ENCODE results near the gene LTBP1. TPM values are rescaled to one million over a fixed set of nuclear protein-coding genes. Genes with fewer than 3 reads are reported as not detected.

Gene LTBP1
- total RNA-seq, 2 donors from 2014 or later: 0.39 to 0.41 TPM

DNA sequence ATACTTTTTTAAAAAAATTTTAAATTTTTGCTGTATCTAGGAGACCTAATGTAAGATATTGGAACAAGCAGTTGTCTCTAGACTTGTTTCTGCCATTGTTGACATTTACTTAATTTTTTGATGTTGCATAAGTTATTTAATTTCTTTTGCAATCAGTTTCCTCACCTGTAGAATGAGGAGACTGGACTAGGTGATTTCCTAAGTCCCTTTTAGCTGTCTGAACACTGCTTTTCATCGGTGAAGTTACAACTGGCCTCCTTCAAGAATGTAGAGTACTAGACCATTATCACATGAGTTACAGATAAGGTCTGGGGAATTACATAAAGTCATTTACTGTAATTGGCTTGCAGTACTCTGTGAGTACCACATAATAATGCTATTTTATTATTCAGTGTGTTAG lies 147.6 kb downstream of the LTBP1 start:
- H3K27ac Mint-ChIP-seq: no peak overlapping the region
- H3K36me3 Mint-ChIP-seq: no peaks in the 10 kb centered on the region
- H3K9me3 Mint-ChIP-seq: peaks cover 0 to 3% of the 10 kb centered on the region in 2 donors
- DNase-seq (ENCODE audit: low spot score in 2 of 2) (no peak), ATAC-seq (no peak)

DNA sequence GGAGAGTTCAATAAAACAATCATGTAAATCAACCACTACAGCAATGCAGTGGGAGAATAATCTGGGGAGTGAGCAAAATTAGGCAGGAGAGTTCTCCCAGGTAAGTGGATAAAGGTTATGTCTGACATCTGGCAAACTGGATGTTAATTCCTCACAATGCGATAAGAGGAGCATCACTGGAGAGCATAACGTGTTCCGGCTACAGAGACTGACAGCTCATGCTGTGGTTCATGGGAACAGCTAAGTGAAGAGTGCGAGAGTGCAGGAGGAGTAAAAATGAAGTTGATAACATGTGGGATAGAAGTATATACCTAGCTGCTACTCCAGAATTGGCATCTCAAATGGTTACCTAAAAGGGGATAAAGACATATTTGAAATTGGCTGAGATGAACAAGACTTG lies 153.2 kb downstream of the LTBP1 start:
- H3K36me3 Mint-ChIP-seq: no peaks in the 10 kb centered on the region
- H3K27ac Mint-ChIP-seq: no peak overlapping the region
- no peak for DNase-seq (ENCODE audit: low spot score in 2 of 2)
- no peak for ATAC-seq
- H3K9me3 Mint-ChIP-seq: peaks cover 0 to 3% of the 10 kb centered on the region in 2 donors

DNA sequence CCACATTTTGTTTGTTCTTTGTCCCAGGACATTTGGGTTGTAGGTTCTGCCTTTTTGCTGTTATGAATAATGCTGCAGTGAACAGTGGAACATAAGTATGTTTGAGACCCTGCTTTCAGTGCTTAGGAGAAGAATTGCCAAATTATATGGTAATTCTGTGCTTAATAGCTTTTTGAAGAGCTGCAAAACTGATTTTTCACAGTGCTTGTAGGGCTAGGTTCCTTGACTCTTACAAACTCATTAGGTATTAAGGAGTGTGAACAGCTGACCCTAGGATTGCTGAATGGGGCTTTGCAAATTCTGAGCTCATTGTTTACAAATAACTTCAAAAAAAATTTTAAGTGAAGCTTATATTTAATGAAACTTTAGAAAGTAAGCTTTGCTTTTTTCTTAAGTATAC lies 154.2 kb downstream of the LTBP1 start:
- no peak for ATAC-seq
- Mint-ChIP-seq H3K27ac (no peak overlapping the region), H3K9me3 (peaks cover 0 to under 1% of the 10 kb centered on the region in 2 donors)

DNA sequence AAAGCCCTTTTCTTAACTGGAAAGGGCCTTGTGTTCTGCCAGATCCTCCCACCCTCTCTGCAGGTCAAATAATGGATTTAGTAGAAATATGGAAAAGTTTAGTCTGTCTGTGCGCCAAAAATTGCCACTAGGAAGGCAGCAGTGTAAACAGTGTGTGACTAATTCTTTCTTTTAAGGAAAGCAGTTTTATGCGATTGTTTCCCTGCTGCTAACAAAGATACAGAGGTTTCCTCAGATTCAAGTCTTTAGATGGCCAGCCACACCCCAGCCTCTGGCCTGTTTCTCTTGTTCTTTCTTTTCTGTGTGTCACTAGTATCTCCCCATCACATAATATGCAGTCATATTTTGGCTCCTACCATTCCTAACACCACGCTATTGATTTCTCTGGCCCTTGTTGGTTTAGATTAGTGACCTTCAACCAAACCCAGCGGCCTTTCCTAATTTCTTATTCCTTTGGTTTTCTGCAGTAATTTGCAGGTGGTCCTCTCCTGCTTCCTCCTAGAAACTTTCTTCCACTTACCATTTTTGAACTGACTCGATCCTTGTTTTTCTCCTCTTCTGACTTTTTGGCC lies 157.4 kb downstream of the LTBP1 start:
- Mint-ChIP-seq H3K27ac (no peak overlapping the region), H3K9me3 (no peaks in the 10 kb centered on the region), H3K36me3 (no peaks in the 10 kb centered on the region)
- ATAC-seq (no peak), DNase-seq (ENCODE audit: low spot score in 2 of 2) (no peak)

More for the DNA sequence above, 154.2 kb downstream of the LTBP1 start:
- DNase-seq (ENCODE audit: low spot score in 2 of 2): no peak
- no peaks in the 10 kb centered on the region for H3K36me3 Mint-ChIP-seq

DNA sequence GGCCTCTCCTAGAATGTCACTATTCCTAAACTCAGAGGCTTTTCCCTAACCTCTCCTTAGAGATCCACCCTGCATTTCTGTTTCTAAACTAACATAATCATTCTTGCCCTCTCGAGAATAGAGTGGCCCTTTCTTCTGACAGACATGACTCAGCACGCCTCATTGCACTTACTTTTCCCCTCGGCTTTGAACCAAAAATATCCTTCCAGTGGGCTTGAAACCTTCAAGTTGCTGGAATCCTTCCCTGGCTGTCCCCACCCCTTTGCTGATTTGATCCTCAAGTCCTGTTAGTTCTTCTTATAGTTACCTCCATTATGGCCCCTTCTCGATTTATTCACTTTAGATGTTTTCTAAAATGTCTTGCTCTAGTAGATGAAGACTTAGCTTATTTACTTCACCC lies 158.0 kb downstream of the LTBP1 start:
- ATAC-seq (no peak), DNase-seq (ENCODE audit: low spot score in 2 of 2) (no peak)
- Mint-ChIP-seq H3K27ac (no peak overlapping the region), H3K9me3 (no peaks in the 10 kb centered on the region), H3K36me3 (no peaks in the 10 kb centered on the region)

DNA sequence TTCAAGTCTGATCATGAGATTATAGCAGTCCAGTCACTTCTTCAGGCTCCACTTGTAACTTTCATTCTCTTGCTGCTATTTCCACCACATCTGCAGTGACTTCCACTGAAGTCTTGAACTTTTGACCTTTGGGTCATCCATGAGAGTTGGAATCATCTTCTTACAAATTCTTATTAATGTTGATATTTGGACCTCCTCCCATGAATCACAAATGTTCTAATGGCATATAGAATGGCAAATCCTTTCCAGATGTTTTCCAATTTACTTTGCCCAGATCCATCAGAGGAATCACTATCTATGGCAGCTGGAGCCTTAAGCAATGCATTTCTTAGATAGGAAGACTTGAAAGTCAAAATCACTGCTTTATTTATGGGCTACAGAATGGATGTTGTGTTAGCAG lies 159.4 kb downstream of the LTBP1 start:
- no peak overlapping the region for H3K27ac Mint-ChIP-seq
- H3K36me3 Mint-ChIP-seq: no peaks in the 10 kb centered on the region
- DNase-seq (ENCODE audit: low spot score in 2 of 2): no peak
- H3K9me3 Mint-ChIP-seq: no peaks in the 10 kb centered on the region
- ATAC-seq: no peak

DNA sequence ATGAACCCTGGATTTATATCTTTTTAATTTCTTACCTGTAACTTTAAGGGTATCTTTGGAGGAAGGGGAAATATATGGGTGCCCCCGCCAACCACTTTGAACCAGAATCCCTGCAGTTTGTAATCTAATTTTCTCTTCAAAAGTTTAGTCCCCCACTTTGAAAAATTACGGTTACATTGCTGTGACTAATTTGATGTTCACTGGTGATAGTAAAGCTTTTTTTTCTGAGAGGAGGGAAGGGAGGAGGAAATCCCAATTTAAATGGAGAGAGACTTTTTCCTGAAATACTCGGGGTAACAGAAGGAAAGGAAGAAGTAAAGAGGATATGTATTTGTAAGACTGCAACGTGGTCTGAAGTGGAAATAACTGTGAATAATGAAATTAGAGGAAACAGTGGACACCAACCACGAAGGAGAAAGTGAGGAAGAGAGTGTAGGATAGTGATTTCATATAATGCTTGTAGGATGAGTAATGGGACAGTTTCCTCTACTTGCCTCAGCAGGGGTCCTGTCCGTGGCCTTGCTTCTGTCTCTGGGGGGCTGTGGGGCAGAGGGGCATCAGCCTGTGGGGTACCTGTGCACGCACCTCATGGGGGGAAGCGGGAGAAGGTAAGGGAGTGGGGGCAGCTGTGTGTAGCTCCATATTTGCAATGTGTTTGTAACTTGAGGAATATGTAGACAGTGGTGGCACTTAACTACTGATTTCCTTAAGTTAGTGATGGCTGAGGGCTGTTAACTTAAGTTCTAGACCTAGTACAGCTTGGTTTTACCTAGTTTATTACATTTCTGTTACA lies 161.1 kb downstream of the LTBP1 start:
- ATAC-seq: no peak
- Mint-ChIP-seq H3K27ac (no peak overlapping the region), H3K9me3 (no peaks in the 10 kb centered on the region), H3K36me3 (no peaks in the 10 kb centered on the region)
- DNase-seq (ENCODE audit: low spot score in 2 of 2): no peak

DNA sequence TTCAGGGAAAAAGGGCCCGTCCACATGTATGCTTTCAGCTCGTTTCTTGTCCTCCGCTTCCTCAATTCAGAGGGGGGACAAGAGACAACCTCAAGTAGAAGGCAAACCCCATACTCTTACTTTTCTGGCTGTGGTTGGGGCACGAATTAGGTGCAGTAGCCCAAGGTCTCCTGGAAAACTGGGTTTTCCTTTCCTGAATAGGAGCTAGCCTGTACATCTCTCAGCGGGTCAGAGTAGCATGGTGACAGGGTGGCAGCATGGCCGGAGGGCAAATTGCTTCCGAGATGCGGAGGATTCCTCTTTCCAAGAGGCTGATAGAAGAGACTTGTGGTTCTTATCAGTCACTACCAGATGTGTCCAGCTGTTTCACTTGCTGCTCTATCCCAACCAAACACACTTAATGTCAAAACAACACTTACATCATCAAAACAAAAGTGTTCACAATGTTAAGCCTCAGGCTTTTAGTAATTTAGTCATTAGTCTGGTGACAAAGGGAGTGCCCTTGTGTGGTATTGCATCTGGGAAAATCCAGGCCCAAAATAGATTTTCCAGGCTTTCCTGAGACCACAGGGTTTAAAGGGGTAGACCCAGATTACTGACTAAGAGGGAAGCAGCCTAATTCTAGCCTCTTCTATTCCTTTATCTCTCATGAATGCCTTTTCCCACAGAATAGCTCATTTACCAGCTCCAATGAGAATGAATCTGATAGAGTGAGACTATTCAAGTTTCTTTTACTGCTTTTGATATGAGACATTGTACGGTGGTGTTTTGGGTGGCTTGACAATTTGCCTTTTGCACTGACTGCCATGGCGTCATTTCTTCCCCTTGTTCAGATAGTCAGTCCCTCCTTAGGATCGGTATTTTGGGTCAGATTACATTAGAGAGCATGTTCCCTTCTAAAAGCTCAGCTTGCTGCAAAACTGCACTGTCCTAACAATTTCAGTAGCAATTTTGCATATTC lies 162.0 kb downstream of the LTBP1 start:
- Mint-ChIP-seq H3K9me3 (no peaks in the 10 kb centered on the region), H3K27ac (no peak overlapping the region), H3K36me3 (no peaks in the 10 kb centered on the region)
- no peak for ATAC-seq
- no peak for DNase-seq (ENCODE audit: low spot score in 2 of 2)

DNA sequence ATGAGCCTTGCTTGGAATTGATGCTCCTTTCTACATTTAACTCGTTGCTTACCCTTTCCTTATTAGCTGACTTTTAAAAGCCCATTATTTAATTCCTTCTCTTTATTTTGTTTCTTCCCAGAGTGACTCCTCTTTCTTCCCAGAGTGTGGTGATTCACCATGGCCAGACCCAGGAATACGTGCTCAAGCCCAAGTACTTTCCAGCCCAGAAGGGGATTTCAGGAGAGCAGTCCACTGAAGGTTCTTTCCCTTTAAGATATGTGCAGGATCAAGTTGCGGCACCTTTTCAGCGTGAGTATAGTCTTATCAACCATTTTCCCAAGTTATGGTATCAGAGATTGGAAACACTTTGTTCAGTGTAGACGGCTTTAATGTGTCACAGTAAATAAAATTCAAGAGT lies 163.7 kb downstream of the LTBP1 start:
- no peak for DNase-seq (ENCODE audit: low spot score in 2 of 2)
- Mint-ChIP-seq H3K36me3 (no peaks in the 10 kb centered on the region), H3K9me3 (no peaks in the 10 kb centered on the region), H3K27ac (no peak overlapping the region)
- no peak for ATAC-seq

DNA sequence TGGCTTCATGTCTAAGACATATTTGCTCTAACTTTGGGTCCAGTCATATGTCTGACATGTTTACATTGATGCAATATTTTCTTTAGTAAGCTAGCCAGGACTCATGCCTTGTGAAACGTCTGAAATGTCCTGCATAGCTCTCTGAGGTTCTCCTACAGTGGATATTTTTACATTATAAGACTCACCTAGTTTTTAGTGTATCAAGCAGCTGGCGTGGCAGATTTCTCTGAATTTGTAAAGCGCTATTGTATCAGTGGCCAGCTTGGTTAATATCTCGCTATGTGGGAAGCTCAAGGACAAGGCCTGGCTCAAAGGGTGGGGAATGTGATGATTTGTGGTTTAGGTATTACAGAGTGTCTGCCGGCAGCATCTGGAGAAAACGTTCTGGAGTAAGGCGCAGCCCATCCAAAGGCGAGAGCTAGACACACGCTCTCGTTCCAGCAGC lies 164.3 kb downstream of the LTBP1 start:
- no peak overlapping the region for H3K27ac Mint-ChIP-seq
- no peak for DNase-seq (ENCODE audit: low spot score in 2 of 2)
- H3K36me3 Mint-ChIP-seq: no peaks in the 10 kb centered on the region
- no peak for ATAC-seq
- H3K9me3 Mint-ChIP-seq: no peaks in the 10 kb centered on the region

DNA sequence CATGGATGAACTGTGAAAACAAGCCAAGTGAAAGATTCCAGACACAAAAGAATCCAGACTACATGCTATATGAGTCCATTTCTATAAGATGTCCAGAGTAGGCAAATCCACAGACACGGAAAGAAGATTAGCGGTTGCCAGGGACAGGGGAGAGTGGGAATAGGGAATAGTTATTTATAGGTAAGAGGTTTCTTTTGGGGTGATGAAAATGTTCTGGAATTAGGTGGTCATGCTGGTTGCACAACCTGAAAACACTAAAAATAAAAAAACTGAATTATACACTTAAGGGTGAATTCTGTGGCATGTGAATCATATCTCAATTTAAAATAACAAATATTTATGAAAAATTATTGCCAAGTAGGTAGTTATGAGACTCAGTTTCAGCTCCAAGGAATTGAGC lies 168.4 kb downstream of the LTBP1 start:
- Mint-ChIP-seq H3K27ac (no peak overlapping the region), H3K36me3 (no peaks in the 10 kb centered on the region), H3K9me3 (no peaks in the 10 kb centered on the region)
- ATAC-seq: no peak
- no peak for DNase-seq (ENCODE audit: low spot score in 2 of 2)

DNA sequence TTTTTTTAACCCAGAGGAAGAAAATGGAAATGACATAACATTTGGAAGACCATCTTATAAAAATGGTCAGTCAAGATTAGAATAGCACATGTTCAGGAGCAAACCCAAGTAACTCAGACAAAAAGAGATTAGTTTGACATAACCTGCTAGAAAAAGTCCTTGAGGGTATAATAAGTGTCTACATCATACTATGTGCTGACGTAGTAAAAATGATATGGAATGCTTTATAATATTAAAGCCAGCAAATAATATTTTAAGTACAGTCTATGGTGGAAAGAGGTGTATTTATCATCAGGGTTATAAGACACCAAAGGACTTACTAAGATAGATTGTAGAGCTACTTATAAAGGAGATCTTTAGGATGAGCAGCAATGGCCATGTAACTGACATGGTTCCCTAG lies 169.0 kb downstream of the LTBP1 start:
- no peaks in the 10 kb centered on the region for H3K36me3 Mint-ChIP-seq
- H3K27ac Mint-ChIP-seq: no peak overlapping the region
- DNase-seq (ENCODE audit: low spot score in 2 of 2): no peak
- no peak for ATAC-seq
- no peaks in the 10 kb centered on the region for H3K9me3 Mint-ChIP-seq

DNA sequence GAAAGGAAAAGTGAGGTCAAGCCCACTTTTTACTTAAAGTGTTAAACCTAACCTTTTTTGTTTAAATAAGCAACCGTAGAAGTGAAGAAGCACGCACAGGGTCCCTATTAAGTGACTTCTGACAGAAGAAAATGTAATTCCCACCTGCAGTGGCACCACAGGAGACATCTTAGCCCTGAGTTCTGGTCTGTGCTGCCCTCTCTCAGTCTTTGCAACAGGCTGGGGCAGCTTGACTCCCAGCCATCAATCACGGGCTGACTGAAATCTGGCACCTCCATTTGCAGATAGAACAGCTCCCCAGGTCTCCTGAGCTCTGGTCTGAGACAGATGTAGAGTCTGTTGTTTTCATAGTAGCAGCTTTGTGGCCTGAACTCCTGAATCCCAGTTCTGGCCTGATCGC lies 170.0 kb downstream of the LTBP1 start:
- DNase-seq (ENCODE audit: low spot score in 2 of 2): no peak
- no peaks in the 10 kb centered on the region for H3K36me3 Mint-ChIP-seq
- H3K9me3 Mint-ChIP-seq: no peaks in the 10 kb centered on the region
- no peak for ATAC-seq
- H3K27ac Mint-ChIP-seq: no peak overlapping the region

DNA sequence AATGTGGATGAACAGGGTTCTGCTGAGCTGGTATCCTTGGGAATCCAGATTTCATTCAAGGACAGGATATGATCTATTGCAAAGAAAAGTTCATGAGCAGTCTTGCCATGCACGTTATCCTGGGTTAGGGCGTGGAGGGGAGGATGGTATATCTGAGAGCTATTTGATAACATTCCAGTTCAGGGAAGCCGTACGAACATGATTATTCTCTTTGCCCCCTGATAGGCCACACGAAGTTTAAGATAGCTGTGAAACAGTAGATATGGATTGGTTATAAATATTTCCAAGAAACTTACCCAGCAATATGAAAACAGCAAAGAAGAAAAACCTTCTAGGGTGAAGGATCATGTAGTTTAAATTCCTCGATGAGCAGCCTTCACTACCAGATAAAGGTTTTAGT lies 171.9 kb downstream of the LTBP1 start:
- Mint-ChIP-seq H3K27ac (no peak overlapping the region), H3K36me3 (no peaks in the 10 kb centered on the region), H3K9me3 (no peaks in the 10 kb centered on the region)
- ATAC-seq (no peak), DNase-seq (ENCODE audit: low spot score in 2 of 2) (no peak)

DNA sequence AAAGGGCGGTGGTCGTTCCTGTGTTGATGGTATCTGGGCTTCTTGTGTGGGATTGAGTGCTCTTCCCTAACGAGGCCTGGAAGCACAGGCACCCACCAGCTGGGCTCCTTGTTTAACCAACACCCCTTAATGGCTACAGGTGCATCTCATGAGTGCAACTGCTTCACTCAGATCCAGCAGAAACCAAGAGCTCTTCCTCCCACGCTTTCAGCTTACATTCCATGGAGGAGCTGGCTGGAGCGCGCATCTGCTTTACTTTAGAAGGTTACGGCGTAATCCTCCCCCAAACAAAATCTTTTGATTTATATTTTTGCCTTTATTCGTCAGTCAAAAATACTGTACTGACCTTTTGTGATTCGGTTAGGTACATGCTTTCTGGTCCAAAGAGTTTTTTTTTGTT lies 174.7 kb downstream of the LTBP1 start:
- DNase-seq (ENCODE audit: low spot score in 2 of 2) (no peak), ATAC-seq (no peak)
- H3K27ac Mint-ChIP-seq: no peak overlapping the region
- H3K36me3 Mint-ChIP-seq: no peaks in the 10 kb centered on the region
- no peaks in the 10 kb centered on the region for H3K9me3 Mint-ChIP-seq

DNA sequence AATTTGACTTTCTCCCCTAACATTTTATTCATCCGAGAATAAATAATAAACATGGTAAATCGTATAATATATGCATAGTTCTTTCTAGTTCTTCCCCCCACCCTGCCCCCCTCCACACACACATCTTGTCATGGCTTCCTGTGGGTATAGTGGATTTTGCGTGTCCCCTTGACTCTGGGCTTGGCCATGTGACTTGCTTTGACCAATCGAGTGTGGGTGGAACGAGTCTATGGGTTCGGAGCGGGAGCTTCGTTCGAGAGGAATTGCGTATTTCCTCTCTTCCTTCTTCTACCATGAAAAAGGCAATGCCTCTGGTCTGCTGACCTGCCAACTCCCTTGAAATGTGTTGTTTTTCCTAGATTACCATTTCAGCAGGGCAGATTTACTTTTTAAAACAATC lies 175.2 kb downstream of the LTBP1 start:
- ATAC-seq: no peak
- Mint-ChIP-seq H3K36me3 (no peaks in the 10 kb centered on the region), H3K27ac (no peak overlapping the region), H3K9me3 (no peaks in the 10 kb centered on the region)
- DNase-seq (ENCODE audit: low spot score in 2 of 2): no peak

DNA sequence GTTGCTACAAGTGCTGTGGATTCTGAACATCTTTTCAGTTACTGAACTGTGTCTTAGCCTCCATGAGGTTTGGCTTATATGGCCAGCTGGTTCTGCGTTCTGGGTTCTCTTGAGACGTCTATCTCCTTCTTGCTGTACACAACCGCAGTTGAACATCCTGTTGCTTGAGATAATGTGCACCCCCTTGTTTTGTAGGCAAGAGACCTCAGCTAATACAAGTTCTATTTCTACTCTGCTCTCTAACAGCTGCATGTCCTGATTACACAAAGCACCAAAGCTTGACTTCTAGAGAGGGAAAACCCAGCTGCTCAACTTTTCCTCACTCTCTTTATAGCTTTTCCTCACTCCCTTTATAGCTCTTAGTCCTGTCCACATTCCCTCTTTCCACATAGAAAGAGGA lies 176.0 kb downstream of the LTBP1 start:
- Mint-ChIP-seq H3K27ac (no peak overlapping the region), H3K36me3 (no peaks in the 10 kb centered on the region), H3K9me3 (no peaks in the 10 kb centered on the region)
- ATAC-seq: no peak
- no peak for DNase-seq (ENCODE audit: low spot score in 2 of 2)

All from activated naive CD4-positive, alpha-beta T cell treated with anti-CD3 and anti-CD28 coated beads, Interleukin-2, amount 50 U/mL, for 72 hours (primary cell).